GM10248 (cell line): ENCODE data around the gene ZNF169.
"Not testable (repeated sequence)": the region's sequence is repeated elsewhere in the genome, so short reads cannot be mapped to it uniquely, and the experiment has no call there.

Experiments
- CTCF ChIA-PET: fragments of 300-600 bp; sonication (Branson Sonifier 250); formaldehyde crosslinking; extraction: SDS; loops from one replicate; lab custom pipeline; 2021; ENCODE audit warnings: antibody characterized with exemption; lab: Yijun Ruan, JAX
- POLR2A ChIA-PET: fragments of 350-650 bp; sonication (Branson Sonifier 250); formaldehyde crosslinking; extraction: SDS; loops from one replicate; lab custom pipeline; 2020; ENCODE audit warnings: antibody characterized with exemption; lab: Yijun Ruan, JAX
- DNase-seq: peaks from one replicate; pipeline ENCODE4 v3.0.0; 2012; ENCODE audit errors: extremely low spot score
- CTCF ChIP-seq: IDR thresholded peaks from 2 replicates; pipeline ENCODE4 v1.5.1; 2012; ENCODE audit warnings: mild to moderate bottlenecking, low read depth; ENCODE audit errors: extremely low read depth, missing control alignments, control extremely low read depth

ZNF169 gene

DNA sequence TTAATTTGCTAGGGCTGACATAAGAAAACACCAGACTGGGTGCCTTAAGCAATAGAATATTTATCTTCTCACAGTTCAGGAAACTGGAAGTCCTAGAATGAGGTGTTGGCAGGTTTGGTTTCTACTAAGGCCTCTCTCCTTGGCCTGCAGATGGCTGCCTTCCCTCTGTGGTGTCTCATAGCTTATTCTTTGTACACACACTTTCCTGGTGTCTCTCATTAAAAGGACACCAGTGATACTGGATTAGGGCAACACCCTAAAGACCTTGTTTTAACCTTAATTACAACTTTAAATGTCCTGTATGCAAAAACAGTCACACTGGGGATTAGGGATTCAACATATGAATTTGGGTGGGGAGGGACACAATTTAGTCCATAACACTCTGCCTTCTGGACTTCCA, 44.2 kb downstream of the ZNF169 start:
- no peak for TF ChIP-seq CTCF
- ChIA-PET CTCF (no interaction called here), POLR2A (no interaction called here)
- DNase-seq: no peak

DNA sequence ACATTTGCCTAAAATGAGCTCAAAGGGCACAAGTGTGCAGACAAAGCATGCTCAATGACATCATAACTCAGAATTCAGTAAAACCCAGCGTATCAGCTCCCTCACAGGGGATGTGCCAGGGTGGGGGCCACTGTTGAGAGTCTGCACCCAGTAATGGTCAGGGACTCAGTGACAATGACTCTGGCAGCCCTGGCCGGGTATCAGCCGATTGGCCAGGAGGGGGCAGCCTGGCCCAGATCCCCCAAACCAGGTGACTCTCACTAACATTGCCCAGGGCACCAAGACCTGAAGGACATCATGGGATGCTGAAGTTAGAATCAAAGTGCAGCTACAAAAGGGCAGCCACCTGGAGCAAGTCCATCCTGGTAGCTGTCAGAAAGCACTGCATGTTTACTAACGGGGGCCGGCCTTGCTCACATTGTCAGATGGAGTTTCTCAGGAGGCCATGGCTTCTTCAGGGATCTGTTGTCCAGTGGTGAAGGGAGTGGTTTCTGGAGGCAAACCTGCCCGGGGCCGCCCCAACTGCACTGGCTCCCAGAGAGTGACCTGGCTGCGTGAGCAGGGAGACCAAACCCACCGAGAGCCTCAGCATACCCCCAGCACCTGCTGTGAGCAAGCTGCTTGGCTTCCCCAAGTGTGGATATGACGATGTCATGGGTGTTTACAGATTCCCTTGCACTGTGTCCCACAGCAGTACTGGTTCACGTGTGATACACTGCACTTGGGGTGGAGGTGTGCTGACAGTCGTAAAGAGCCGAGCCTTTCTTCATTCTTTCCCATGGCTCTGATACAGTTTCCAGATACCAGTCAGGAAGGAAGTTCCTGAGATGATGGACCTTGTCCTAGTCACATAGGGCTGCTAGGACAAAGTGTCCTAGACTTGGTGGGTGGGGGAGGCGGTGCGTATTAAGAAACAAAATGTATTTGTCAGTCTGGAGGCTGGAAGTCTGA, 56.2 kb downstream of the ZNF169 start:
- POLR2A ChIA-PET, DNase-seq, CTCF ChIA-PET: not testable (repeated sequence)

DNA sequence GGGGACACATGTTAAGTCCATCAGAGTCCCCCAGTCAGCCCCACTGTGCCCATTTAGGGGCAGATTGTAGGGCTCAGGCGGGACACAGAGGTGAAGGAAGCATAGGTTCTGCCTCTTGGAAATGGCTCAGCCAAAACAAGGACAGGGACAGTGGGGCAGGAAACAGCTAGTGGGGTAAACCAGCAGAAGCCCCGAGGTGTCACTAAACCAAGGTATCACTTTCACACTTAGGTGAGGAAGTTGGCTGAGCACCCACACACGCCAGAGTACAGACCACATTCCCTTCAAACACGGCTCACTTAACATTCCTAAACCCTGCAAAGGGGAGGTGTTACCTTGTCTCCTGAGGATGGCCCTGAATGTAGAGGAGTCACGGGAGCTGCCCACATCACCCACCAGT, 57.1 kb downstream of the ZNF169 start:
- DNase-seq, CTCF ChIA-PET, POLR2A ChIA-PET: not testable (repeated sequence)

DNA sequence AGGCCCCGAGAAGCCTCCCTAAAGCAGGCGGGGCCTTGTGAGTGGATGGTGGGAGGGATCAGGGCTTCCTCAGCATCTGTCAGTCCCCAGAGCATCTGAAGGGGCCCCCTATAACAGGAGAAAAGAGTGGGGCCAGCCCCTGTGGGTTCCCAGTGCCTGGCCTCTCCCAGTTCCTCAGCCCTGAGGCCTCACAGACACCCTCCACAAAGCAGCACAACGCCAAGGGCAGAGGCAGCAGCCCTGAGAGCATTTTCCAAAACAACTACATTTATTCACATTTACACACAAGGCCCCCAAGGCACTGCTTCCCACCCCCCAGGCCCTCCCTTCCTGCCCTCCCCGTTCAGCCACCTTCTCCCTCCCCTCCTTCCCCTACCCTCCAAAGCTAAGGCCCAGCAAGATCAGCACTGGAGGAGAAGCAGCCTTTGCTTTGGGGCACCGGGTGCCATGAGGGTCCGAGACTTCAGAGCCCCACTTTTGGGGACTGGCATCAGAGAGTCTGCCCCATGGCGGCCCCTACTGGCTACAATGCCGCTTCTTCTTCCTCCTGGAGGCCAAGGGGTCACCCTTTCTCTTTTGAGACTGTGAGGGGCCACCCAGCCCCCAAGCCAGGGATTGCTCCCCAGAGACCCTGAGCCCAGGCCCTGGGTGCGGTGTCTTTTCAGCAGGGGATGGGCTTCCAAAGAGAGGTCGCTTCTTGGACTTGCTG, 59.0 kb downstream of the ZNF169 start:
- DNase-seq, CTCF ChIA-PET, POLR2A ChIA-PET: not testable (repeated sequence)

- CTCF ChIA-PET, POLR2A ChIA-PET, DNase-seq: not testable (repeated sequence)
These were observed 63.3 kb downstream of the ZNF169 start for GRCh38 chr9:94322342-94322940.

GRCh38 chr9:94323153-94323798, 64.2 kb downstream of the ZNF169 start:
- CTCF ChIA-PET, DNase-seq, POLR2A ChIA-PET: not testable (repeated sequence)

- CTCF ChIA-PET, DNase-seq, POLR2A ChIA-PET: not testable (repeated sequence)
These were observed 66.5 kb downstream of the ZNF169 start for GRCh38 chr9:94325583-94325982.

GRCh38 chr9:94328544-94328943, 69.4 kb downstream of the ZNF169 start, which contains the start of gene NUTM2F:
NUTM2F (minus strand) TSS chr9:94328644; CDS start chr9:94328623, 21 bp downstream.
- DNase-seq, CTCF ChIA-PET, POLR2A ChIA-PET: not testable (repeated sequence)

- DNase-seq, POLR2A ChIA-PET, CTCF ChIA-PET: not testable (repeated sequence)
These were observed 77.3 kb downstream of the ZNF169 start for GRCh38 chr9:94336445-94336844.

- DNase-seq, CTCF ChIA-PET, POLR2A ChIA-PET: not testable (repeated sequence)
These were observed 79.6 kb downstream of the ZNF169 start for GRCh38 chr9:94338723-94339122.

- CTCF ChIA-PET, POLR2A ChIA-PET, DNase-seq: not testable (repeated sequence)
These were observed 80.6 kb downstream of the ZNF169 start for GRCh38 chr9:94339657-94340056.

DNA sequence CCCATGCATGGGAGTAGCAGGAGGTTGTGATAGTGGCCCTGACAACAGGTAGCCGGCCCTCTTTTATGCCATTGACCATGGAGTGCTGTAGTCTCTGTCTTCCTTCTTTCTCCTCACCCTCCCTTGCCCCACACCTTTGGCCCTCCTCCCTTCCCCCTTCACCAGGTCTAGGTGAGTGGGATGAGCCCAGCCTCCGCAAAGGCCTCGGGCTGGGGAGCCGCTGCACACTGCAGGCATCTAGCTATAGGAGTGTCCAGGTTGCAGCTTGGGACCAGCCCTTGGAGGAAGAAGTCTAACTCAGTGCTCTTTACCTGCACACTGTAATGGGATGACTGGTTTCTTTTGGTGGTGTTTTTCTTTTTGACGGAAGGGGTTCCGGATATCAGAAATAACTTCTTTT, 81.7 kb downstream of the ZNF169 start:
- CTCF ChIA-PET, POLR2A ChIA-PET: not testable (repeated sequence)

GRCh38 chr9:94341703-94342102, 82.6 kb downstream of the ZNF169 start:
- CTCF ChIA-PET, DNase-seq, POLR2A ChIA-PET: not testable (repeated sequence)

More for the DNA sequence above, 81.7 kb downstream of the ZNF169 start:
- not testable (repeated sequence) for DNase-seq

- CTCF ChIA-PET, DNase-seq, POLR2A ChIA-PET: not testable (repeated sequence)
These were observed 88.4 kb downstream of the ZNF169 start for GRCh38 chr9:94347451-94347850.

DNA sequence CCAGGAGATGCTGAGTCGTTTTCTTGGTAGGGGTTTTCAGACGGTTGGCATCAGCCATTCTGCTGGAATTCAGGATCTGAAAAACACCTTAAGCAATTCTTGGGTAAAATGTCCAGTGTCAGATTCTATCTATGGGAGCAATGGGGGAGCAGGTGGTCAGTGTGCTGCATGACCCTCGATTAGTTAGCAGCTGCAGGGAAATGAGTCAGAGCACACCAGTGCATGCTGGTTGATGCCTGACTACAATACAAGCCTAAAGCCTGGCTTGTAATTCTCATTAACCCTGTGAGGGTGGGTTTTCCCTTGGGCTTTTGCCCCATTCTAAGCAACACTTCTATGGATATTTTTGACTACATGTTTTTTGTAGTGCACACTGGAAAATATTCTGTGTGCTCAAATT, 89.7 kb downstream of the ZNF169 start:
- CTCF ChIA-PET, POLR2A ChIA-PET, DNase-seq: not testable (repeated sequence)
